Measurements from ENCODE around the gene SRSF3.
A peak's percentile ranks its signal among the peaks of the same experiment; 100 is the strongest.
"Not testable (repeated sequence)": the region's sequence is repeated elsewhere in the genome, so short reads cannot be mapped to it uniquely, and the experiment has no call there.

The SRSF3 gene

GRCh38 chr6:36605560-36606391 lies 11.6 kb downstream of the SRSF3 start:
- DNase-seq: no peak

GRCh38 chr6:36607305-36607682 lies 13.1 kb downstream of the SRSF3 start:
- DNase-seq: not testable (repeated sequence)

- DNase-seq: no peak
These were observed 13.7 kb downstream of the SRSF3 start for GRCh38 chr6:36607683-36608386.

GRCh38 chr6:36608788-36609563 lies 14.8 kb downstream of the SRSF3 start:
- DNase-seq: no peak

GRCh38 chr6:36609582-36609981 lies 15.4 kb downstream of the SRSF3 start:
- no peak for DNase-seq

- no peak for DNase-seq
These were observed 16.1 kb downstream of the SRSF3 start for GRCh38 chr6:36610041-36610955.

- DNase-seq: no peak
These were observed 16.8 kb downstream of the SRSF3 start for GRCh38 chr6:36610956-36611336.

- DNase-seq: not testable (repeated sequence)
These were observed 17.5 kb downstream of the SRSF3 start for GRCh38 chr6:36611679-36612078.

- DNase-seq: no peak
These were observed 18.0 kb downstream of the SRSF3 start for GRCh38 chr6:36612101-36612625.

- no peak for DNase-seq
These were observed 19.2 kb downstream of the SRSF3 start for GRCh38 chr6:36613200-36613995.

GRCh38 chr6:36615018-36615761 lies 21.0 kb downstream of the SRSF3 start:
- peak; percentile 16 for DNase-seq

GRCh38 chr6:36616893-36617521 lies 22.8 kb downstream of the SRSF3 start:
- peak; percentile 75 for DNase-seq

GRCh38 chr6:36618366-36619355 lies 24.5 kb downstream of the SRSF3 start:
- DNase-seq: no peak

GRCh38 chr6:36621371-36621855 lies 27.3 kb downstream of the SRSF3 start:
- no peak for DNase-seq

GRCh38 chr6:36622901-36623546 lies 28.9 kb downstream of the SRSF3 start:
- no peak for DNase-seq

- peak; percentile 87 for DNase-seq
These were observed 29.6 kb downstream of the SRSF3 start for GRCh38 chr6:36623547-36624459.

Measured in NCI-H1105 (cell line).